Bronchial epithelial cell (primary cell): ENCODE measurements around the gene FOXN3. TPM values are rescaled to one million over a fixed set of nuclear protein-coding genes. Genes with fewer than 3 reads are reported as not detected.

Experiments
- DNase-seq: peaks from one replicate; pipeline ENCODE4 v3.0.0-alpha.2; 2010; ENCODE audit warnings: low read depth
- FAIRE-seq: peaks from 2 replicates; lab custom pipeline; 2011; peaks lifted over from hg19 to GRCh38; lab: Jason Lieb, UNC
- H3K27me3 ChIP-seq: 2 replicates; pipeline ENCODE4 v1.5.1; 2011; ENCODE audit warnings: low read length; ENCODE audit not compliant: control insufficient read depth, insufficient read depth
- H3K36me3 ChIP-seq: 2 replicates; pipeline ENCODE4 v1.5.1; 2011; ENCODE audit warnings: low read length; ENCODE audit not compliant: control insufficient read depth, insufficient read depth
- H3K4me3 ChIP-seq: 2 replicates; pipeline ENCODE4 v1.5.1; 2011; ENCODE audit warnings: mild to moderate bottlenecking, low read depth, low read length, control low read depth
- CTCF ChIP-seq: IDR thresholded peaks from 2 replicates; pipeline ENCODE4 v1.5.1; 2011; ENCODE audit warnings: mild to moderate bottlenecking, moderate library complexity, low read length, control low read depth, inconsistent platforms; ENCODE audit not compliant: insufficient read depth, severe bottlenecking
- total RNA-seq: library from RNA; depleted of rRNA; stranded (reverse); fragments of >200 nt; gene quantifications from 2 replicates; pipeline ENCODE4 v1.2.1, GENCODE V29; 2014

The FOXN3 gene
- total RNA-seq, 1 donor from 2014 or later: 5.8 TPM

- Histone ChIP-seq H3K4me3 (no peak overlapping the region), H3K36me3 (no peaks in the 10 kb centered on the region), H3K27me3 (no peaks in the 10 kb centered on the region)
- FAIRE-seq (no peak), DNase-seq (no peak)
- no peak for TF ChIP-seq CTCF
These were observed 49.3 kb downstream of the FOXN3 start for GRCh38 chr14:89367779-89368120.

GRCh38 chr14:89366864-89367778, 49.9 kb downstream of the FOXN3 start:
- H3K4me3 ChIP-seq: no peak overlapping the region
- TF ChIP-seq CTCF: no peak

GRCh38 chr14:89365061-89365801, 51.8 kb downstream of the FOXN3 start:
- Histone ChIP-seq H3K36me3 (no peaks in the 10 kb centered on the region), H3K4me3 (no peak overlapping the region), H3K27me3 (no peaks in the 10 kb centered on the region)
- TF ChIP-seq CTCF: no peak
- FAIRE-seq: no peak
- no peak for DNase-seq

More at GRCh38 chr14:89366864-89367778, 49.9 kb downstream of the FOXN3 start:
- Histone ChIP-seq H3K36me3 (no peaks in the 10 kb centered on the region), H3K27me3 (no peaks in the 10 kb centered on the region)
- FAIRE-seq: no peak
- DNase-seq: no peak

DNA sequence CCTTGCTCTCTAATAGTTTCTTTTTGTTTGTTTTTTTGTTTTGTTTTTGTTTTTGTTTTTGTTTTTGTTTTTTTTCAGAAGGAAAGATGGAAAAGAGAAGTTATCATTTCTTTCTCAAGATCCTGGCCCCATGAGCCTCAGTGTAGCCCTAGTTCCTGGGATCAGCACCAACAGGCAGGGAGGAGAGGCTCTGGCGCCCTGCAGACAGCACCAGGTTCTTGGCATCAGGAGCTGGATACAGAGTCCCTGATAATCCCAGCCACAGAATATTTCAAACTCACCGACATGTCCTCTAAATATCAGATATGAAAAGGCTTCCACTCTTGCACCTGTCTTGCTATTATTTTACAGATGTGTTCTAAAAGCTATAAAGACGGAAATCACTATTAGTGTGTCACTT, 52.7 kb downstream of the FOXN3 start:
- DNase-seq (no peak), FAIRE-seq (no peak)
- TF ChIP-seq CTCF: no peak
- Histone ChIP-seq H3K36me3 (no peaks in the 10 kb centered on the region), H3K4me3 (no peak overlapping the region), H3K27me3 (no peaks in the 10 kb centered on the region)

GRCh38 chr14:89360277-89360676, 56.8 kb downstream of the FOXN3 start:
- FAIRE-seq: no peak

More at GRCh38 chr14:89360277-89360676, 56.8 kb downstream of the FOXN3 start:
- TF ChIP-seq CTCF: no peak
- Histone ChIP-seq H3K27me3 (no peaks in the 10 kb centered on the region), H3K36me3 (no peaks in the 10 kb centered on the region), H3K4me3 (no peak overlapping the region)
- DNase-seq: no peak
